GM19328 (cell line): ENCODE data around the gene MED27.
"Not testable (repeated sequence)": the region's sequence is repeated elsewhere in the genome, so short reads cannot be mapped to it uniquely, and the experiment has no call there.

Source experiments
- ATAC-seq: cut with Tn5 transposase; IDR thresholded peaks from one replicate; pipeline ENCODE4 v1.9.1; 2021; ENCODE audit warnings: mild to moderate bottlenecking, moderate library complexity; ENCODE audit not compliant: unreplicated experiment

Gene MED27

DNA sequence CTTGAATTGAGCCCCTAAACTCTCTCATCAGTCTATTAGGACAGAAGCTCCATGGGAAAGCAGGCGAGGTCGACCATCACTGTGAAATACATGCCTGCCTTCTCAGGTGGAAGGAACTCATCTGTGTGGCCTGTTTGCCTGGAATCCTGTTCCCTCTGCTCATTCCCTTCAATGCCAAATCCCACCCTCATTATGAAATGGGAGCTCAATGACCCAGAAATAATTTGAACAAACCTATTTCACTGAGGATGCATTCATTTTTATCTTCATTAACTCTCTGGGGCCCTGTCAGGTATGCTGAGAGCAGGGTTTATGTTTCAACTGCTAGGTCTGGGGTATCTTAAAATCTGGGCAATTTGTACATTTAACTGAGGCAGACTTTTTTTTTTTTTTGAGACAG lies 142.2 kb downstream of the MED27 start:
- no peak for ATAC-seq

DNA sequence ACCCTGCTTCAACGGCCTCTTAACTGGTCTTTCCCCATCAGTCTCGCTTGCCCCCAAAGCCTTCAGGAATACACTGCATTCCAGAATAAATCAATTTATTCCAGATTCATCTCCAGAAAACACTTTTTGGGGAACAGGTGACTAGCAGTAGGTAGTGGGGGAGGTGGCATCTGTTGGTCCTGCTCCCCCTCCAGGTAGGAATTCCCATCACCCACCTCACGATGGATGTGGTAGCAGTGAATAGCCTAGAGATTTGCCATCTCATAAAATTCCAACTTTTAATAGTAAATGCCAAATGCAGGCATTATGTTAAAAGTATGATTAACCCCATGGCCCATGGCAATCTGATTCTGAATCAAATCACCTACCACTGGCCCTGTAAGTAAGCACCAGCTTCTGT lies 142.7 kb downstream of the MED27 start:
- no peak for ATAC-seq

DNA sequence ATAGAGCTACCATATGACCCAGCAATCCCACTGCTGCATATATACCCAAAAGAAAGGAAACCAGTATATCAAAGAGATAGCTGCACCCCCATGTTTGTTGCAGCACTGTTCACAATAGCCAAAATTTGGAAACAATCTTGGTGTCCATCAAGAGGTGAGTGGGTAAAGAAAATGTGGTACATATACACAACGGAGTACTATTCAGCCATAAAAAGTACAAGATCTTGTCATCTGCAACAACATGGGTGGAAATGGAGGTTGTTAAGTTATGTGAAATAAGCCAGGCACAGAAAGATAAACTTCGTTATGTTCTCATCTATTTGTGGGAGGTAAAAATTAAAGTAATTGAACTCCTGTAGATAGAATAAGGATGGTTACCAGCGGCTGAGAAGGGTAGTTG lies 145.0 kb downstream of the MED27 start:
- no peak for ATAC-seq

DNA sequence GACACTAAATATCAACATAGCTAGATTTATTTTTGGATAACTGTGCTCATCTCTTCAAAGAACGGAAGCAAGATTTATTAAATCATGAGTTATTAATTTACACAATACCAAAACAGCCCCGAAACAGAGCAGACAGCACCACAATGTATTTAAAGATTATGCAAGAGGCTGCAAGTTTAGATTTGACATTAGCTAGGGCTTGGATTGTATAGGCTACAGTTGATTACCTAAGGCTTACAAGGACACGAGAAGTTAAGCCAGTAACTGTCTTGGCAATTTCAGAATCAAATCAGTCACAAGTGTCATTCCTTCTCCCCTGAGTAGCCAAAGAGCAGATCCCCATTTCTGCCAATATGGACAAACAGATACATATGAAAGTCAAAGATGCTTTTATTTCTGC lies 152.6 kb downstream of the MED27 start:
- ATAC-seq: no peak

DNA sequence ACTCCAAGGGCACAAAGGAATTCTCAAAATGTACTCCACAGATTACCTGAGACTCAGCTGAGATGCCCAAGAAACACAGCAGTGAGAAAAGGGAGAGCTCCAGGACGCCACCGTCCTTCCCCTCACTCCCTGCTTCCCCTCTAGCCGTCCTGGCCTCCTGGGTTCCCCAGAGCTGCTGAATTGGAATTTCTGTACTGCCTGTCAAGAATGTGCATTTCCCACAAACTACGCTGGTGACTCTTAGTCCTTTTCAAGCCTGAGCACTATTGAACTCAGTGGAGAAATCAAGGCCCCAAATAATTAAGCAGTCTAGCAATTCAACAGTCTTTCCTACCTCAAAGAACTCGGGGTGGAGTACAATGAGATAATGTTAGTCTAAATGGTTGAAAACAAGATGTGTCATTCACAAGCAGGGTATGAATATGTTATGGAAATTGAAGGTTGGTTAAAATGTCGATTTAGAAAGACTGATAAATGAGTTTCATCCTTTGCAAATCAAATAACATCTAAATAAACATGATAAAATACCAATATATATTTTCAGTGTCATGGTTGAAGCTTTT lies 153.2 kb downstream of the MED27 start:
- no peak for ATAC-seq

DNA sequence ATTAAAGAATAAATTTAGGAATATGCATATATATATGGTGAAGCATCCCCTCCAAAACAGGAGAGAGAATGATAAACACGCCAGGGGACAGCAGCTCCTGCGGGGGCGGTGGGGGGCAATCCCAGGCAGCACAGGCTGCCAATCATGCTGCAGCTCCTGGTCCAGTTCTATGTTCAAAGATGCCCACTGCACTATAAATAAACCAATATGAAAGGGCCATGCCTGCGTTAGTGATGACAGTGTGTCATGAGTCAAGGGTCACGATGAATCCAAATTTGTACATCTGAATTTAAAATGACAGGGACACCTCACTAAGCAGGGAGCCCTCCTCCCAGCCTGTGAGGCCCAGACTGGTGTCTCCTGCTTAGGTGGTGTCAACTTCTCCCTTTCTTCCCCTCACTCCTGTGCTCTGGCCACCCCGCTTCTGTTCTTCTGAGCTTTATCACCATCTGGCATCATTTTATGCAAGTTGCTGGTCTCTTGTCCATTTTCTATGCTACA lies 153.9 kb downstream of the MED27 start:
- no peak for ATAC-seq

DNA sequence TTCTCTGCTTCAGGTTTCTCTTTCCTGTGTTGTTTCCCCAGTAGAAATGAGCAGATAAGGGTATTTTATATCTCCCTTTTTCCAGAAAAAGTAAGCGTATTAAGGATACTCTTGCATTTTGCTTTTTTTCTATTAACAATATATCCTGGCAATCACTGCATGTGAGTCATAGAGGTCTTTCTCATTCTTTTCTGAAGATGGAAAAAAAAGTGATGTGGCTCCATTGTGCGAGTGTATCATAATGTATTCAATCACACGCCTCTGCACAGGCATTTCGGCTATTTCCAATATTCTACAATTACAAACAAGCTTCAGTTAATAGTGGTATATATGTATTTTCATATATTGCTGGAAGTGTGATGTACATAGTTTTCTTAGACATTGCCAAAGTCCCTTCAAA lies 155.9 kb downstream of the MED27 start:
- ATAC-seq: no peak

DNA sequence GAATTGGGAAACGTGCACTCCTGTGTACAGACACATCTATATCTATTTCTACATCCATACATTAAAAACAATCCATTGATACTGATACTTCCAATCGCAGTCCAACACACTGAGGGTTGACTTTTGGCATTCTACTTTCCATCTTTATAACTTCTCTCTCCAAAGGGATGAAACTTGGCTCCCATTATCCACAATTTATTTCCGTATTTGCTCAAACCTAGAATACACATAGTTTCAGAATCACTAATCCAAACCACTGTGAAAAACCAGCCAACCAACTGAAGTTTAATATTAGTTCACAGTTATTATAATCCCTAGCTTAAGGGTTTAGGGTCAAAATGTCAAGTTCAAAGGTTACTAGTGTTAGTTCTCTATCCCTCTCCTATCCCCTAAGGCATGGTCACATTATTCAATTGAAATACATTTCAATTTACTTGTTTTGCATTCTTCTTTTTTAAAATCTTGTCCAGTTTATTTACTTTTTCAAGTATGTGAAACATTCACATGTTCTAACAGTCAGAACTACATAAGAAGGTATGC lies 156.5 kb downstream of the MED27 start:
- ATAC-seq: no peak

DNA sequence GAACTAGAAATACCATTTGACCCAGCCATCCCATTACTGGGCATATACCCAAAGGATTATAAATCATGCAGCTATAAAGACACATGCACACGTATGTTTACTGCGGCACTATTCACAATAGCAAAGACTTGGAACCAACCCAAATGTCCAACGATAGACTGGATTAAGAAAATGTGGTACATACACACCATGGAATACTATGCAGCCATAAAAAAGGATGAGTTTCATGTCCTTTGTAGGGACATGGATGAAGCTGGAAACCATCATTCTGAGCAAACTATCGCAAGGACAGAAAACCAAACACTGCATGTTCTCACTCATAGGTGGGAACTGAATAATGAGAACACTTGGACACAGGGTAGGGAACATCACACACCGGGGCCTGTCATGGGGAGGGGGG lies 158.0 kb downstream of the MED27 start:
- ATAC-seq: not testable (repeated sequence)

DNA sequence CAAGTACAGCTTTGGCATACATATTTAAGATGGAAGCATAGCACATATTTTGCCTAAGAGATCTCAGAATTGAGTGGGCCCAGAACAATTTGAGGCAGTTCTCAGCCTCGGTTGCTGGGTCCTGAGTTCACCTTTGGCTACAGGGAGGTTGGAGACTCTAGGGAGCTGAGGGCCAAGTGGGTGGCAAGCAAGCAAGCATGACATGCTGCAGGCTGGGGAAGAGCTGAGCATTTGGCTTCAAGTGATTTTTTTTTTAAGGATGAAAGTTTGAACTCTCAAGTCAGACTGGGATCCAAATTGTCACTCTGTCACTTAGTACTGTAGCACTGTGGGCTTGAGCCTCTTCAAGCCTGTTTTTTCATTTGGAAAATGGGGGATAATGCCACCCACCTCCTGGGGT lies 160.5 kb downstream of the MED27 start:
- no peak for ATAC-seq

DNA sequence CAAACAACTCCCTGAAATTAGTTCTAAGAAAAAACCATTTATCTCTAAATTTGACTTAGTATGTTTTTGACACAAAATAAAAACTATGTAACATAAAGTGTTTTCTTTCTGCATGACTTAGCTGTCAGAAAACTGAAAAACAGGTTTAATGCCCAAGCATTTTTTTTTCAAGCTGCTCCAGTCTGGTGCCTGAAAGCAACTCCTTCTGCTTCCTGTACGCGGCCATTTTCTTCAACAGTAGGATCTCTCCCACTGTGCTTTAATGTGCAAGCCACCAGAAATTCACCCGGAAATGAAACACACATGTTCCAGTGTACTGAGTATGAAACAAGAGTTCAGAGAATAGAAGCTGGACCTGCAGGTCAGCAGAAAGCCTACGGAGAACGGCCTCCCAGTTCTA lies 161.2 kb downstream of the MED27 start:
- ATAC-seq: no peak

DNA sequence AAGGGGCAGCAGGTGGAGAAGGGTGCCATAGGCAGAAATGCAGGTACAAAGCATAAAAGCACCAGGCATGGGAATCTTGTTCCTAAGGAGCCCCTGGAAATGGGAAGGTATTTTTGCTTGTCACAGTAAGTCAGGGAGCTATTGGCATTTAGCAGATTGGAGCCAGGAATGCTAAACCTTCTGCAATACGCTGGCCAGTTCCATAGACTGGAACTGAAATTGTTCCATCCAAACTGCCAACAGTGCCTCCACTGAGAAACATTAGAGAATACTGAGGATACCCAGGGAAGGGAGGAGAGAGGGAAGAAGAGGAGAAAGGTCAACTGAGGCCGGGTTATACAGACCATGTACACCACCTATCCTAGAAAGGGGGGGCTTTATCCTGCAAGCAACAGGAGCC lies 162.7 kb downstream of the MED27 start:
- ATAC-seq: no peak

DNA sequence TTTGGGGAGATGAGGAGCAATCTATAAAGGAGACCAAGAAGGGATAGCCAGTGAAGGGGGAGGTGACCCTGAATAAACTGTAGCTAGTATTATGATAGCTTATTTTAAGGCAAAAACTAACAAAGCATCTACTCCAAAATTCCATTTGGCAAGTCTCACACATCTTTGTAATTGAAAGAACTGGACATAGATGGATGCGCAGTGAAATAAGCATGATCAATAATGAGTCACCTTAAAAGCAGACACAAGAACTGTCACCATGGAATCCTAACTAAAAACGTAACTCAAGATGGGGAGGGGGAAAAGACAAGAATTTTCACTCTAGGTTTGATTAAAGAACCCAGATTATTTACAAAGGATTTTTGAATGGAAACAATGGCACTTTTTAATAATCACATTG lies 164.5 kb downstream of the MED27 start:
- ATAC-seq: no peak

DNA sequence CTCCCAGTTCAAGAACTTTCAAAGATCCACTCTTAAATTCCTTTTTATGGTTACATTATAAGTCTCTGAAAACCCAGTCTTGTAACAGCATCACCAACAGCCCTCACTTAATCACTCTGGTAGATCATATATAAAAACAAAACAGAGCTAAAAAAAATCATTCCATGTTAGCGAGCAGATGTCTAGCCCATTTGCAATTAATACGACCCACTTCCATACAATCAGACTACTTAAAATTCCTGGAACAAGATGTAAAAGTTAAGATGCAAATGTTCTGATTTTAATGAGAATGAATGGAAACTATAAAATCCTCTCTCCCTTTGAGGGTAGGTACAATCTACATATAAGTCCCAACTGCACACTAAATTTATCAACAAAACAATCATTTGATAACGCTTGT lies 167.0 kb downstream of the MED27 start:
- no peak for ATAC-seq

DNA sequence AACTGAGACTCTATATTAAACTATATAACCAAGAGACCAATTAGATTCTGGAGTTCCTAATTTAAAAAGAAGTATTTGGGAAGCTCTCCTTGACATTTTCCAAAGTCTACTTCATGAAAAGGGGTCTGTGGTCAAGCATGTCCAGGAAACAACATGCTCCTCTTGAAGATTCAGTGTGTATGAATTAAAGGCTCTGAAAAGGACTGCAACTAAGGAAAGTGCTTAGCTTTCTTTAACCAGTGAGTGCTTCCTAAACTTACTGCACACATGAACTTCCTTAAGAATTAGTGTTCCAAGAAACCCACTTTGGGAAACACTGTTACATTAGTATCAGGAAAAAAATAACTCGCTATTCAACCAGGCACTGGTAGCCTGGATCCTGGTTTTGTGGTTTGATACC lies 167.6 kb downstream of the MED27 start:
- no peak for ATAC-seq

DNA sequence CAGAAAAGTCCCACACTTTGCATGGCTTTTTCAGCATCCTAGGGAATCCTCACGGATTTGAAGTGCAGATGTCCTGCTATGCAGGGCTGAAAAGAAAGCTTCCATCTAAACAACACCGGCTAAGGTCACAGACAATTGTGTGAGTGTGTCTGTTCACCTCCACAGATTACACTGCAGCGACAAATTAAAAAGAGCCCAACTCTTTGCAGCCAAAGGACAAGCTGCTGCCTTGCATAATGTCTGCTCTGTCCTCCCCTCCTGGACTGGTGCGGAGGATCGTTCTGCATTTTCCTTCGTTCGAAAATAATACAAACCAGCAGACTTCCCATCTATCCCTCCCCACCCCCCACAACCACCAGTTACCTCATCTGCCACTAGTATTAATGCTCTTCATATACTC lies 169.1 kb downstream of the MED27 start:
- no peak for ATAC-seq

DNA sequence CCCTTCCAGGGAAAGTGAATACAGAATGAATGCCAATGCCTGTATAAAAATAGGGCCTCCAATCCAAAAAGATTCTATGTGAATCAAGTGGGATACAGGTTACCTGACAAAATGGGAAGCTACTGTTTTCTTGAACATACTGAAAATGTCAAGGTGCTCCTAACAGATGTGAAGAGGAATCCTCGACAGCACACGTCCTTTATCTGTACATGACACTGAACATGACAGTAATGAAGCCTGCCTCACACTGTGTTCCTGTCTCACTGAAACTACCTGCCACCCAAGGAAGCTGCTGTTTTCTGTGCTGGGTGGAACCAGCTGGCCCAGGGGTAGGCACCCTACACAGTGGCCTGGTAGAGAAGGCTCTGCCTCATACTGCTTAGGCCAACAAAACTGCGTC lies 174.5 kb downstream of the MED27 start:
- no peak for ATAC-seq

DNA sequence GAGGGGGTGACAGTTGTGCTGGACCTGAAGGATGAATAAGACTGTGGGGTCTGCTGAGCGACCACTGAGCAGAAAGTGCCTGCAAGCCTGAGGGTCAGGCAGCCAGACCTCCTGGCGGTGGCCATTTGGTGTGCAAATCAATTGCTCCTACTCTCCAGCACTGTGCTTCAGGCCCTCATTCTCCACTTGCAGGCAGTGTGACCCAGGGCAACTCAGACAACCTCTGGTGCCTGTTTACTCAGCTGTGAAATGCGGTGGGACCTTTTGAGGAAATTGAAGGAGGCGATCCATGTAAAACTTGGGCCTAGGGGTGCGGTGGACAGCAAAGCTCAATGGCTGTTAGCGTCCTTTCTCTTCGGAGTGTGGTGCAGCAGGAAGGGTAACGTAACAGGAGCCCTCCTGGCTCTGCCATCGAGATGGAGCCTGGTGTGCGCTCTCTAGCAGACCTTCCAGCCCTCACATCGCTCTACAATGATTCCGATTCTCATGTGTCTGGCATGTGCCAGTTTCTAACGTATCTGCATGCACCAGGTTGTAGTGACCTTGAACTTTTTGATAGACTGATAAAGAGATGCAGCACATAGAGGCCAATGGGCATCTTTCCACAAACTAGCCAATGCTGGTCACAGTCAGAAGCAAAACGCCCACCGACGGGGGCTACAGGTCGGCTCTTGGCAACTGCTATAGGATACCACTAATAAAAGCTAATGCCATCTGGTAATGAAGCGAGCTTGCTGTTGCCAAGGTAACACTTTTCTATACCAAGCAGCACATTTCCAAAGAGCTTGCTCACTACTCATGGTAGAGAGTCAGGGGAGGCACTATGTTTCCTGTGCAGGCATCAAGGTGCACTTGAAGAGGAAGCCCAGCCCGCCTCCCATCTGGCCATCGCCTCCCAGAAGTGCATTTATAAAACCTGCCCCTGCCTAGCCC lies 180.1 kb downstream of the MED27 start:
- no peak for ATAC-seq

DNA sequence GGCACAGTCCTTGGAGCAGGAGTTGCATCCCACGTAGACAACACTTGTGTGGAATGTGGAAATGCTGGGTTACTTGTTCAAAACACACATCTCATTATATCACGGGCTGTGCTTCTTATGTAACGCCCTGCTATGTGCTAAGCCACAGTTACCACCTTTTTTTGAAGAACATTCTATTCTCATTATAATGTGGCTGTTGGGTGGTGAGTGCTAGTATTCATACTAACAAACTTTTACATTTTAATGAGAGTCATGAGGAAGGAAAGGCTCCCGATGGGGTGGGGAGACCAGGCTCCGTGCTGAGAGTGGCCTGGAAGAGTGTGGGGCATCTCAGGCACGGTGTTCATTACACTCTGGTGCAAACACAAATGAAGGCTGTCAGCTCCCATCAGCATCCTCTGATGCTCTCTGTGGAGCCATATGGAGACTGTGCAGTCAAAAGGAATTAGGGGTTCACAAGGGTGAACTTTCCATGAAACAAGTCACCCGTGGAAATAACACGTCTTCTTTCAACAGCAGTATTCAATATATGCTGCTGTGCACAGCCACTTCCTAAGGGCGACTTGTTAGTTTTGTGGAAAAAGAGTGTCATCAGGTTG lies 186.7 kb downstream of the MED27 start:
- ATAC-seq: no peak

DNA sequence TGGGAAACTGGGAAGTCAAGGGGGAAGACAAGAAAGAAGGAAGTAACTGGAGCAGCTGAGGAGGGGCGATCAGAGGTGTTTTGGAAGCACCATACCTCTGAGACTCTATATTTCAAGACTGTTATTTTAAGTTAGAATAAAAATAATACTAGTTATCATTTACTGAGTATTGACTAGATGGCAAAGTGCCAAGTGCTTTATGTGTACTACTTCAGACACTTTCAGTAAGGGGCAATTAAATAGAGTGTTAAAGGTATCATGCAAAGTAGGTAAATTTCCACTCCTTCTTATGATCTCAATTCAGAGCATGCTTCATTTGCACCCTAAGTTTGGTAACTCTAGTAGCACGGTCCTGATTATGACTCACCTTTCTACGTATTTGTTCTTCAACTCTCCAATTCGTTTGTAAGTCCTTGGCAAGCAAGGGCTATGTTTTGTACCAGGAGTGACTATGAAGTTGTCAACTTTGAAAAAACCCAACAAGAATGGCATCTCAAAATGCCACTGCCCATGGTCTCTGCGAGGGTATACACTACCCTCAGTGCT lies 187.4 kb downstream of the MED27 start:
- ATAC-seq: no peak

DNA sequence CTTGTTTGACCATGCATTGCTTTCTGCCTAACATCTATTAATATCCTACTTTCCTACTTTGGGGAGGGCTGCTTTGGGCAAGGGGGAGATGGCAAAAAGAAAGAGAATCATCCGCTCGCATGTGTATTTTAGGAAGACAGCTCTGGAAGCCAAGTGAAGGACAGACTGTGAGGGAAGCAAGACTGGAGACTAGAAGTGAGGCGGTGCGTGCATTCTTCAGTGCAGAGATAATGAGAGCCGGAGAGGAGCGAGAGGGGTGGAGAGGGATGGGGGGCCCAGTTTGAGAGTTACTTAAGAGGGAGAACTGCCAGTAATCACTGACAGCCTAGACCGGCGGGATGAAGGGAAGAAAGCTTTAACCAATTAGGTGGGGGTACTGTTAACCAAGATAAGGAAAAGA lies 188.1 kb downstream of the MED27 start:
- no peak for ATAC-seq
